ENCODE results near the gene TGFBR2. TPM values are rescaled to one million over a fixed set of nuclear protein-coding genes. Genes with fewer than 3 reads are reported as not detected.
A peak's percentile ranks its signal among the peaks of the same experiment; 100 is the strongest.
"Not testable (repeated sequence)": the region's sequence is repeated elsewhere in the genome, so short reads cannot be mapped to it uniquely, and the experiment has no call there.

Gene TGFBR2
- total RNA-seq, 2 experiments from 2014 or later, result 47.3 to 50.5 TPM

DNA sequence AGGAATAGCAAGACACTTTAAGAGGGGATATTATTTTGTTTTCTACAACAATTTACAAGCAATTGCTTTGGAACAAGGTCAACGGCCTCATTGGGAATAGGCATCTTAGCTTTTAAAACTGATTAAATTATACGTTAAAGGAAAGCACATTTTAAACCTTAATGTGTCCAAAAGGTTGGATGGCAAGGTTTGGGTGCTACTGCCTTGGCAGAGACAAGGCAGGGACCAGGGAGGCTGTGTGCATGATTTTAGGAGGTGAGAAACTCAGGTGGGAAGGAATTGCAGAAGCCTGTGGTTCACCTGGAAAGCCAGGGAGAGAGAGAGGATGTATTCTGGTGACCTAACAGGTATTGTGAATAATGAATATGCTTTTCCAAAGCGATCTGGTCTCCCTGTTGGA is 54.3 kb downstream of the TGFBR2 start:
- ATAC-seq, result no peak
- H3K27me3 Mint-ChIP-seq, result no peaks in the 10 kb centered on the region
- H3K9me3 Mint-ChIP-seq (ENCODE audit: low read depth), result no peaks in the 10 kb centered on the region
- H3K27ac Mint-ChIP-seq, result peak overlapping the region; percentile 84
- peak overlapping the region; percentile 21 for H3K4me3 Mint-ChIP-seq
- H3K36me3 Mint-ChIP-seq, result peaks cover 60% of the 10 kb centered on the region
- no peak for DNase-seq
- peaks cover 93% of the 10 kb centered on the region for H3K4me1 Mint-ChIP-seq
- CTCF ChIA-PET, result interaction anchor here (0.8 to 6.7 kb wide), 3 partner anchors 17 to 32 kb away, joined by 3 to 49 read pairs (median 12); no protein-coding TSS in a partner anchor

GRCh38 chr3:30661098-30661873 is 54.9 kb downstream of the TGFBR2 start:
- peaks cover 92% of the 10 kb centered on the region for H3K4me1 Mint-ChIP-seq
- peaks cover 57% of the 10 kb centered on the region for H3K36me3 Mint-ChIP-seq
- no peak for DNase-seq
- H3K4me3 Mint-ChIP-seq, result peak overlapping the region; percentile 21
- CTCF ChIA-PET, result interaction anchor here (3.4 to 6.7 kb wide), 2 partner anchors 18 to 31 kb away, joined by 12 to 49 read pairs; no protein-coding TSS in a partner anchor
- H3K9me3 Mint-ChIP-seq (ENCODE audit: low read depth), result no peaks in the 10 kb centered on the region
- peak; percentile 11 for ATAC-seq
- no peaks in the 10 kb centered on the region for H3K27me3 Mint-ChIP-seq
- H3K27ac Mint-ChIP-seq, result peak overlapping the region; percentile 84

GRCh38 chr3:30662836-30663235 is 56.4 kb downstream of the TGFBR2 start:
- ATAC-seq (no peak), DNase-seq (no peak)
- Mint-ChIP-seq H3K36me3 (peaks cover 43% of the 10 kb centered on the region), H3K27me3 (no peaks in the 10 kb centered on the region), H3K4me1 (peaks cover 89% of the 10 kb centered on the region), H3K9me3 (ENCODE audit: low read depth) (no peaks in the 10 kb centered on the region), H3K4me3 (no peak overlapping the region), H3K27ac (no peak overlapping the region)
- CTCF ChIA-PET, result interaction anchor here (0.8 kb wide), 1 partner anchor 315 kb away, joined by 3 read pairs; no protein-coding TSS in a partner anchor

DNA sequence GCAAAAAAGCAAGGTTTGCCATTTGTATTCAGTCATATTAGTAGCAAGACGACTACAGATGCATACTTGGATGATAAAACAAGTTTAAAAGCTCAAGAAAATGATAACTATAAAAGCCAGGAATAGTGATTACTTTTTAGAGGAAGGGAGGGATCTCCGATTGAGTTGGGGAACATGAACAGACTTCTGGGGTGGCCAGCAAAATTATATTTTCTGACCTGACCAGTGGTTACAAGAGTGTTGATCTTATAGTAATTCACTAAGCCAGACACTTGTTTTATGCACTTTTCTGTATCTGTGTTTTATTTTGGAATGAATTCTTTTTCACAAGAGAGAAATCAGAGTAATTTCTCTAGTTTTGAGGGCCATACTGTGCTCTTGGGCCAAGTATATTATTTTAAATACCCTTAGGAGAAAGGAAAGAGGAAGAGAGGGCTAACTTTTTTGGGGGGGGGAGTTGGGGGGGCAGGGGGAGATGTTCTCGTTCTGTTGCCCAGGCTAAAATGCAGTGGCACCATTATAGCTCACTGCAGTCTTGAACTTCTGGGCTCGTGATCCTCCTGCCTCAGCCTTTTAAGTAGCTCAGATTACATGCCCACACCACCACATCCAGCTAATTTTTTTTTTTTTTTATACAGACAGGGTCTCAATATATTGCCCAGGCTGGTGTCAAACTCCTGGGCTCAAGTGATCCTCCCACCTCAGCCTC is 57.3 kb downstream of the TGFBR2 start:
- Mint-ChIP-seq H3K27ac (peak overlapping the region; percentile 74), H3K36me3 (peaks cover 50% of the 10 kb centered on the region), H3K27me3 (no peaks in the 10 kb centered on the region), H3K9me3 (ENCODE audit: low read depth) (no peaks in the 10 kb centered on the region), H3K4me3 (no peak overlapping the region), H3K4me1 (peaks cover 87% of the 10 kb centered on the region)
- CTCF ChIA-PET, result interaction anchor here (0.8 to 2.5 kb wide), 2 partner anchors 17 to 51 kb away, joined by 3 to 6 read pairs; no protein-coding TSS in a partner anchor
- ATAC-seq (no peak), DNase-seq (no peak)

DNA sequence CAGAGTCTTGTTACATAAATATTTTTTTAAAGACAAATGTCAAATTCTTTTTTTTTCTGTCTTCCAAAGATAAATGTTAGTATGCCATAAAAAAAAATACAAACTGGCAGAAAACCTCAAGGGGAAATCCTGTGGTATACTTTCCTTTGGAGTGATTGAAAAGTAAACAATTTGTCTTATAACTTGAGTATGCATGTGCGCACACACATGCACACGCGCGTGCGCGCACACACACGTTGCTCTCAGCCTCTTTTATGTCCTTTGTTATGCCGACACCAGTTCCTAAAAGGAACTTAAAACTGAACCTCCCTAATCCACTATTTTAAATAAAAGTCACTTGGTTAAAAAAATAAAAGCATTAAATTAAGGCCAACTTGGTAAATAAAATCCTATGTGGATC is 58.1 kb downstream of the TGFBR2 start:
- CTCF ChIA-PET, result interaction anchor here (1.0 to 2.5 kb wide), 3 partner anchors 18 to 48 kb away, joined by 3 to 8 read pairs (median 6); no protein-coding TSS in a partner anchor
- Mint-ChIP-seq H3K4me1 (peaks cover 84% of the 10 kb centered on the region), H3K4me3 (no peak overlapping the region), H3K36me3 (peaks cover 51% of the 10 kb centered on the region), H3K27me3 (no peaks in the 10 kb centered on the region), H3K27ac (peak overlapping the region; percentile 74), H3K9me3 (ENCODE audit: low read depth) (no peaks in the 10 kb centered on the region)
- ATAC-seq (no peak), DNase-seq (no peak)

- no peaks in the 10 kb centered on the region for H3K9me3 Mint-ChIP-seq (ENCODE audit: low read depth)
- peak overlapping the region; percentile 67 for H3K27ac Mint-ChIP-seq
- H3K4me3 Mint-ChIP-seq, result peak overlapping the region; percentile 5
- H3K4me1 Mint-ChIP-seq, result peaks cover 80% of the 10 kb centered on the region
- no peak for DNase-seq
- no peaks in the 10 kb centered on the region for H3K27me3 Mint-ChIP-seq
- peaks cover 53% of the 10 kb centered on the region for H3K36me3 Mint-ChIP-seq
- CTCF ChIA-PET, result interaction anchor here (1.0 to 2.5 kb wide), 4 partner anchors 18 to 49 kb away, joined by 3 to 8 read pairs (median 4); no protein-coding TSS in a partner anchor
- ATAC-seq, result peak; percentile 46
Measured at GRCh38 chr3:30664884-30665283, 58.5 kb downstream of the TGFBR2 start.

- peaks cover 59% of the 10 kb centered on the region for H3K36me3 Mint-ChIP-seq
- no peaks in the 10 kb centered on the region for H3K27me3 Mint-ChIP-seq
- no peaks in the 10 kb centered on the region for H3K9me3 Mint-ChIP-seq (ENCODE audit: low read depth)
- H3K27ac Mint-ChIP-seq, result peak overlapping the region; percentile 67
- no peak overlapping the region for H3K4me3 Mint-ChIP-seq
- CTCF ChIA-PET, result interaction anchor here (1.0 to 2.5 kb wide), 4 partner anchors 19 to 50 kb away, joined by 3 to 8 read pairs (median 4); no protein-coding TSS in a partner anchor
- DNase-seq (no peak), ATAC-seq (no peak)
- peaks cover 78% of the 10 kb centered on the region for H3K4me1 Mint-ChIP-seq
Measured at GRCh38 chr3:30665539-30665938, 59.1 kb downstream of the TGFBR2 start.

GRCh38 chr3:30666572-30667279 is 60.3 kb downstream of the TGFBR2 start:
- CTCF ChIA-PET, result interaction anchor here (0.7 to 1.7 kb wide), 6 partner anchors 11 to 467 kb away, joined by 3 to 6 read pairs (median 4); no protein-coding TSS in a partner anchor

DNA sequence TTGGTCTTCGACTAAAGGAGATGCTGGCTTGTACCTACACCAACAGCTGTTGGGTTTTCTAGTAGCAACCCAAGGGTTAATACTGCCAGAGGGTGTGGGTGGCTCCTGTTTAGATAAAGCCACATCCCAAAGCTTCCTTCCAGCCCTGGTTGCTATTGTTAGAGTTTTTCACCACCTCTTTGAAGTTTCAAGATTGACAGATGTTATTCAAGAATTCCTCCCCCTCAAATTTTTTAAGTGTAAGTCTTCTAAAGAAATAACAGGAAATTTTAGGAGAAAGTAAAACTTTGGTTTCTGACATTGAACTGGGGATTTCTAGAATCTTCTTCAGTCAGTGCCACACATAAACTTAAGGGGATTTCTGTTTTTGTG is 60.9 kb downstream of the TGFBR2 start:
- Mint-ChIP-seq H3K4me3 (no peak overlapping the region), H3K27me3 (no peaks in the 10 kb centered on the region), H3K4me1 (peaks cover 69% of the 10 kb centered on the region), H3K36me3 (peaks cover 60% of the 10 kb centered on the region), H3K9me3 (ENCODE audit: low read depth) (no peaks in the 10 kb centered on the region), H3K27ac (peak overlapping the region; percentile 87)
- peak; percentile 72 for ATAC-seq
- DNase-seq, result peak; percentile 59
- CTCF ChIA-PET, result interaction anchor here (0.7 to 1.7 kb wide), 6 partner anchors 11 to 468 kb away, joined by 3 to 6 read pairs (median 4); no protein-coding TSS in a partner anchor

More at GRCh38 chr3:30666572-30667279, 60.3 kb downstream of the TGFBR2 start:
- peak overlapping the region; percentile 87 for H3K27ac Mint-ChIP-seq
- no peak for DNase-seq
- no peaks in the 10 kb centered on the region for H3K27me3 Mint-ChIP-seq
- H3K4me3 Mint-ChIP-seq, result no peak overlapping the region
- ATAC-seq, result peak; percentile 63
- H3K4me1 Mint-ChIP-seq, result peaks cover 71% of the 10 kb centered on the region
- peaks cover 58% of the 10 kb centered on the region for H3K36me3 Mint-ChIP-seq
- H3K9me3 Mint-ChIP-seq (ENCODE audit: low read depth), result no peaks in the 10 kb centered on the region

GRCh38 chr3:30668051-30668609 is 61.7 kb downstream of the TGFBR2 start:
- Mint-ChIP-seq H3K36me3 (peaks cover 62% of the 10 kb centered on the region), H3K9me3 (ENCODE audit: low read depth) (no peaks in the 10 kb centered on the region), H3K27me3 (no peaks in the 10 kb centered on the region), H3K27ac (no peak overlapping the region), H3K4me3 (no peak overlapping the region), H3K4me1 (peaks cover 72% of the 10 kb centered on the region)
- DNase-seq (no peak), ATAC-seq (no peak)
- CTCF ChIA-PET, result interaction anchor here (1.3 to 1.6 kb wide), 2 partner anchors 12 to 469 kb away, joined by 4 read pairs; no protein-coding TSS in a partner anchor

DNA sequence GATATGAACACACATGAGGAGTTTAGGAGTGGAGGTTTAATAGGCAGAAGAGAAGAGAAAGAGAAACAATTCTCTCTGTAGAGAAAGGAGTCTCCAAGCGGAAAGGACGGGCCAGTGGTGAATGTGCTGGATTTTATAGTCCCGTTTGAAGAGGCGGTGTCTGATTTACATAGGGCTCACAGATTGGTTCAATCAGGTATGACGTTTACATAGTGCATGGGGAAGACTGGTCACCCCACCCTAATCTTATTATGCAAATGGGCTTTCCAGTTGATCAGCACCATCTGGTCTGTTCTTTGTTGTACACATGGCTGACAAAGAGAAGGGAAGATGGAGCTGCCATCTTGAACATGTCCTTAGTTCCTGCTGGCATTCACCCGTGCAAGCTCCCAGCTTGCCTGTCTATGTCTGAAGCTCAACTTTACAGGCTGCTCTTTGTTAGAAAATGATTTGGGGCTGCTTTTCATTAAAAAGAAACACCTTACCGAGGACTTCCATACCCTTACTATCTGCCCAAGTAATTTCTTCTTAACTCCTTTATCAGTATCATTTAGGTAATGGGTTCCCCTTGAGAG is 63.0 kb downstream of the TGFBR2 start:
- H3K9me3 Mint-ChIP-seq (ENCODE audit: low read depth); CTCF ChIA-PET; H3K27me3 Mint-ChIP-seq; DNase-seq; H3K4me3 Mint-ChIP-seq; ATAC-seq: not testable (repeated sequence)
- H3K4me1 Mint-ChIP-seq, result peaks cover 70% of the 10 kb centered on the region
- peaks cover 65% of the 10 kb centered on the region for H3K36me3 Mint-ChIP-seq
- H3K27ac Mint-ChIP-seq, result peak overlapping the region; percentile 39

DNA sequence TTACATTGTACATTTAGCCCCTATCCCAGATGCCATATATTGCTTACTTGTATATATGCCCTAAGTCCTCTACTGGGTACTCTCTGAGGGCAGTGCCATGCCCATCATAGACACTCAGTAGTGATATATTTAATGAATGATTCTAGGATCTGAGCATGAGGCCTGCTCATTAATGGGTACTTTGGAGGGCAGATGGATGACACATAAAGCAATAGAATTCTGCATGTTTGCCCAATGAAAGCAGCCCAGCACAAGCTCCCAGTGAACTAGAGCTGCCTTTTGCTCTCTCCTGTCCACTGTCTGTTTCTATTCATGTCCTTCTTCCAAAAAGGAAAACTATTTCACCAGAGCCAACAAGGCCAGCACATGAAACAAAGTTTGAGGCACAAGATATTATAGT is 63.9 kb downstream of the TGFBR2 start:
- no peak for ATAC-seq
- CTCF ChIA-PET, result interaction anchor here (0.7 kb wide), 1 partner anchor 24 kb away, joined by 3 read pairs; no protein-coding TSS in a partner anchor

More for the DNA sequence above, 63.9 kb downstream of the TGFBR2 start:
- H3K9me3 Mint-ChIP-seq (ENCODE audit: low read depth), result no peaks in the 10 kb centered on the region
- no peak for DNase-seq
- H3K27me3 Mint-ChIP-seq, result no peaks in the 10 kb centered on the region
- H3K27ac Mint-ChIP-seq, result no peak overlapping the region
- no peak overlapping the region for H3K4me3 Mint-ChIP-seq
- peaks cover 69% of the 10 kb centered on the region for H3K4me1 Mint-ChIP-seq
- H3K36me3 Mint-ChIP-seq, result peaks cover 73% of the 10 kb centered on the region
